ENCODE measurements around the gene SEC24C.
"Not testable (repeated sequence)": the region's sequence is repeated elsewhere in the genome, so short reads cannot be mapped to it uniquely, and the experiment has no call there.

The SEC24C gene

GRCh38 chr10:73791871-73792400, 47.8 kb downstream of the SEC24C start:
- DNase-seq (ENCODE audit: low read depth in 2 of 2, low spot score in 1 of 2): no peak

GRCh38 chr10:73793456-73793855, 49.3 kb downstream of the SEC24C start:
- DNase-seq (ENCODE audit: low read depth in 2 of 2, low spot score in 1 of 2): no peak

- not testable (repeated sequence) for DNase-seq (ENCODE audit: low read depth in 2 of 2, low spot score in 1 of 2)
Observed at GRCh38 chr10:73795491-73795890, 51.3 kb downstream of the SEC24C start.

- not testable (repeated sequence) for DNase-seq (ENCODE audit: low read depth in 2 of 2, low spot score in 1 of 2)
Observed at GRCh38 chr10:73796035-73796434, 51.9 kb downstream of the SEC24C start.

GRCh38 chr10:73796766-73797165, 52.6 kb downstream of the SEC24C start:
- DNase-seq (ENCODE audit: low read depth in 2 of 2, low spot score in 1 of 2): no peak

- no peak for DNase-seq (ENCODE audit: low read depth in 2 of 2, low spot score in 1 of 2)
Observed at GRCh38 chr10:73797324-73798025, 53.3 kb downstream of the SEC24C start.

GRCh38 chr10:73798087-73798486, 53.9 kb downstream of the SEC24C start:
- DNase-seq (ENCODE audit: low read depth in 2 of 2, low spot score in 1 of 2): no peak

- no peak for DNase-seq (ENCODE audit: low read depth in 2 of 2, low spot score in 1 of 2)
Observed at GRCh38 chr10:73798927-73799560, 54.9 kb downstream of the SEC24C start.

GRCh38 chr10:73799899-73800559, 55.9 kb downstream of the SEC24C start:
- no peak for DNase-seq (ENCODE audit: low read depth in 2 of 2, low spot score in 1 of 2)

GRCh38 chr10:73800560-73801252, 56.5 kb downstream of the SEC24C start:
- DNase-seq (ENCODE audit: low read depth in 2 of 2, low spot score in 1 of 2): no peak

GRCh38 chr10:73801253-73801590, 57.0 kb downstream of the SEC24C start:
- no peak for DNase-seq (ENCODE audit: low read depth in 2 of 2, low spot score in 1 of 2)

GRCh38 chr10:73802276-73802991, 58.3 kb downstream of the SEC24C start:
- no peak for DNase-seq (ENCODE audit: low read depth in 2 of 2, low spot score in 1 of 2)

GRCh38 chr10:73803680-73804286, 59.6 kb downstream of the SEC24C start:
- no peak for DNase-seq (ENCODE audit: low read depth in 2 of 2, low spot score in 1 of 2)

GRCh38 chr10:73806176-73806950, 62.2 kb downstream of the SEC24C start:
- no peak for DNase-seq (ENCODE audit: low read depth in 2 of 2, low spot score in 1 of 2)

GRCh38 chr10:73807471-73807870, 63.3 kb downstream of the SEC24C start:
- DNase-seq (ENCODE audit: low read depth in 2 of 2, low spot score in 1 of 2): no peak

- no peak for DNase-seq (ENCODE audit: low read depth in 2 of 2, low spot score in 1 of 2)
Observed at GRCh38 chr10:73808021-73808815, 64.0 kb downstream of the SEC24C start.

- DNase-seq (ENCODE audit: low read depth in 2 of 2, low spot score in 1 of 2): no peak
Observed at GRCh38 chr10:73809061-73809818, 65.1 kb downstream of the SEC24C start.

GRCh38 chr10:73810358-73810734, 66.2 kb downstream of the SEC24C start:
- DNase-seq (ENCODE audit: low read depth in 2 of 2, low spot score in 1 of 2): no peak
